HG03045 (cell line): ENCODE measurements around the gene CD7.

Source experiments
- ATAC-seq: cut with Tn5 transposase; IDR thresholded peaks from one replicate; pipeline ENCODE4 v1.9.1; 2021; ENCODE audit warnings: mild to moderate bottlenecking, moderate library complexity; ENCODE audit not compliant: unreplicated experiment

The CD7 gene

DNA sequence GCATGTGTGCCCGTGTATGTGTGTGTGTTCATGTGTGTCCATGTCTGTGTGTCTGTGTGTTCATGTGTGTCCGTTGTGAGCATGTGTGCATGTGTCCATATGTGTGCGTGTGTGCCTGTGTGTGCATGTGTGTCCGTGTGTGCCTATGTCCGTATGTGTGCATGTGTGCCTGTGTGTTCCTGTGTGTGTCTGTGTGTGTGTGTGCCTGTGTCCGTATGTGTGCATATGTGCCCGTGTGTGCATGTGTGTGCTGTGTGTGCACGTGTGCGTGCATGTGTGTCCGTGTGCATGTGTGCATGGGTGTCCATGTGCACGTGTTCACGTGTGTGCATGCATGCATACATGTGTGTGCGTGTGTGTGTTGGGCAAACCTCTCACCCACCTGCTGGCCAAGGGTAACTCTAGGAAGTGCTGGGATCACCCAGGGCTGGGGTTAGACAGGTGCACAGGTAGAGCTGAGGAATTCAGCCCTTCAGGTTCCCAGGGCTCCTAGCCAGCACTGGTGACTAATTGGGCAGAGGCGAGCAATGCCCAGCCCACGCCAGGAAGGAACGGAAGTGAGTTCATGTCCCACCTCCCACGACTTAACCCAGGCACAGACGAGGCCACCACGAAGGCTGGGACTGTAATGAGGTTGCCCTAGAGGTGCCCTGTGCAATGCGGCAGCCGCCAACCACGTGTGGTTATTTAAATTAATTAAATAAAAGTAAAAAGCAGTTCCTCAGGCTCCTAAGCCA lies 35.7 kb downstream of the CD7 start:
- no peak for ATAC-seq

DNA sequence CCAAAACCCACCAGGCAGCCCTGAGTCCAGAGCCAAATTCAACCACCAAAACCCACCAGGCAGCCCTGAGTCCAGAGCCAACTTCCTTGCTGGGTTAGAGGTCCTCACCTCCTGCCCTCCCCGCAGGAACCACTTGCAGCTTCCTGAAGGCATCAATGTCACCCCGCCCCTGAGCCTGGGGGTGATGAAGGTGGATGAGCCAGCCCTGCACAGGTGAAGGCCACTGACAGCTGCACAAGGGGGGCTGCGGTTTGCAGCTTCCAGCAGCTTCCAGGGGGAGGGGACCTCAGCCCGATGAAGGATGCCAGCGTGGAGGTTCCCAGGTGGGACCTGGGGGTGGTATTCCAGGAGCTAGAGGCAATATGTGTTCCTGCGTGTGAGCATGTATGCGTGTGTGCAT lies 36.3 kb downstream of the CD7 start:
- no peak for ATAC-seq

DNA sequence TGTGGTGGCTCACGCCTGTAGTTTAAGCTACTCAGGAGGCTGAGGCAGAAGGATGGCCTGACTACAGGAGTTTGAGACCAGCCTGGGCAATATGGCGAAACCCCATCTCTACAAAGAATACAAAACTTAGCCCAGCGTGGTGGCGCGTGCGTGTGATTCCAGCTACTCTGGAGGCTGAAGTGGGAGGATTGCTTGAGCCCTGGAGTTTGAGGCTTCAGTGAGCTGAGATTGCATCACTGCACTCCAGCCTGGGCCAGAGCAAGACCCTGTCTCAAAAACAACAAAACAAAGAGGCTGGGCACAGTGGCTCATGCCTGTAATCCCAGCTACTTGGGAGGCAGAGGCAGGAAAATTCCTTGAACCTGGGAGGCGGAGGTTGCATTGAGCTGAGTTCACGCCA lies 36.9 kb downstream of the CD7 start:
- ATAC-seq = no peak

DNA sequence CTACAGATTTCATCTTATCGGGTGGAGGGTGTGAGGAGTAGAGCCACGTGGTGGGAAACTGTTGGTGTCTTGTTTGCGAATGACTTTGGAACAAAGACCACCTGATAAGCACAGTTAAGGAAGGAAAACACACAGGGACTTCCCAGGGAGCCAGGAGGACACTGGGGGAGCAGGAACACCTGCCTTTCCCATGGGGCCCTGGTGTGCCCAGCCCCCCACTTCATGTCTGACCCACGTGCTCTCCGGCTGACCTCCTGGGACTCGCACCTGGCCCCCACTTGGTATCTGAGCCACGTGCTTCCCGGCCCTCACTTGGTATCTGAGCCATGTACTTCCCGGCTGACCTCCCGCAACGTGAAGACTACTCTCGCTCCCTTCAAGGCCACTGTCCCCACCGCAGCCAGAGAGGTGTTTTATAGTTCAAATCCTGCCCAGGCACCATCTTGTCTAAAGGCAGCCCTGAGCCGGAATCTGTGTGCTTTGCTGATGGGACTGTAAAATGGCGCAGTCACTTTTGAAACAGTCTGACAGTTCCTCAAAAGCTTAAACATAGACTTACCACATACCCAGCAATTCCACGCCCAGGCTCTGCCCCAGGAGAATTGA lies 38.5 kb downstream of the CD7 start:
- ATAC-seq = no peak

DNA sequence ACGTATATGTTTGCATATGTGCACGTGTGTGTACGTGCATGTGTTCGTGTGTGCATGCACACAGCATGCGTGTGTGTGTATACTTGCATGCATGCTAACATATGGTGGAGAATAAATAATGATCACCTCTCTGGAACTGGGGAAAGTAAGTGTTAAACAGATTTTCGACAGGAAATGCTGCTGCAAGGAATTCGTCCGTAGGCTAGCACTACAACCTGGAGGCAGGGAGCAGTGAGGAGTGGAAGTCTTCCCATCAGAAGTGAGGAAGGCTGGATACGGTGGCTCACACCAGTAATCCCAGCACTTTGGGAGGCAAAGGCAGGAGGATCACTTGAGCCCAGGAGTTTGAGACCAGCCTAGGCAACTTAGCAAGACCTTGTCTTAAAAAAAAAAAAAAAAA lies 39.1 kb downstream of the CD7 start:
- ATAC-seq = no peak

DNA sequence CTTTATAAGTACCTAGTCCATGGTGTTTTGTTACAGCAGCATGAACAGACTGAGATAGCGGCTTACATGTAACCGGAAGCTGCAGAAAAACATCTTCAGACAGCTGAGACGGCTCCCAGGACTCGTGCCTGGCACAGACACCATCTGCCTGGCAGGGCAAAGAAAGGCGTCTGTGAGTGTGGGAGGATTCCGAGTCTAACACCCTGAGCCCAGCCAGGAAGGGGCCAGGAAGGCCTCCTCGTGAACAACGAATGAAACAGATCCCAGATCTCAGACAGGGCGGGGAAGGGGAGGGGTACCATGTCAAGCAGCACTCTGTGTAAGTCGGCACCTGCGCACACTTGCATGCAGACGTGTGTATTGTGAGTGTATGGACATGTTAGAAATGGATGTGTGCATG lies 39.6 kb downstream of the CD7 start:
- no peak for ATAC-seq

DNA sequence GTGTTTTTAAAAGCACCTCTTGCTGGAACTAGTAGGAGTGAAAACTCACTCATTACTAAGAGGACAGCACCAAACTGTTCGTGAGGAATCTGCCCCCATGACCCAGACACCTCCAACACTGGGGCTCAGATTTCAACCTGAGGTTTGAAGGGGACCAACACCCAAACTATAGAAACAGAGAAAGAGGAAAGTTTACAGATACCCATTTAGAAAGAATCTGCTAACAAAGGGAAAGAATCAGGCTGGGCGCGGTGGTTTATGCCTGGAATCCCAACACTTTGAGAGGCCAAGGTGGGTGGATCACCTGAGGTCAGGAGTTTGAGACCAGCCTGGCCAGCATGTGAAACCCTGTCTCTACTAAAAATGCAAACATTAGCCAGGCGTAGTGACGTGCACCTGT lies 40.5 kb downstream of the CD7 start:
- ATAC-seq = no peak

DNA sequence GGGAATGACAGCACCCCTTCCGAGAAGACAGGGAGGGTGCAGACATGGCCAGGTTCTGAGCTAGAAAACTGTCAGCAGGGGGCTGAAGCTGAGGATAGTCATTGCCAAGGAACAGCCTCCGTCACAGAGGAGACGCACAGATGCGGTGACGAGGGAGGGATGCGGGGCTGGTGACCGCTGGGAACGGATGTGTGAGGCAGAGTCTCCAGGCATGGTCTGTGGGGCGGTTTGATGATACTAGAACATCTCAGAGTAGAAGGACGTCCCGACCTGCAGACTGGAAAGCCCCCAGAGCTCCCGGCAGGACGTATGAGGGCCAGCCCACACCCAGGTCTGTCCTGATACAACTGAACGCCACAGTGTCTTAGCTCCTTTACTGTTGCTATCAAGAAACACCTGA lies 42.1 kb downstream of the CD7 start:
- ATAC-seq = no peak

DNA sequence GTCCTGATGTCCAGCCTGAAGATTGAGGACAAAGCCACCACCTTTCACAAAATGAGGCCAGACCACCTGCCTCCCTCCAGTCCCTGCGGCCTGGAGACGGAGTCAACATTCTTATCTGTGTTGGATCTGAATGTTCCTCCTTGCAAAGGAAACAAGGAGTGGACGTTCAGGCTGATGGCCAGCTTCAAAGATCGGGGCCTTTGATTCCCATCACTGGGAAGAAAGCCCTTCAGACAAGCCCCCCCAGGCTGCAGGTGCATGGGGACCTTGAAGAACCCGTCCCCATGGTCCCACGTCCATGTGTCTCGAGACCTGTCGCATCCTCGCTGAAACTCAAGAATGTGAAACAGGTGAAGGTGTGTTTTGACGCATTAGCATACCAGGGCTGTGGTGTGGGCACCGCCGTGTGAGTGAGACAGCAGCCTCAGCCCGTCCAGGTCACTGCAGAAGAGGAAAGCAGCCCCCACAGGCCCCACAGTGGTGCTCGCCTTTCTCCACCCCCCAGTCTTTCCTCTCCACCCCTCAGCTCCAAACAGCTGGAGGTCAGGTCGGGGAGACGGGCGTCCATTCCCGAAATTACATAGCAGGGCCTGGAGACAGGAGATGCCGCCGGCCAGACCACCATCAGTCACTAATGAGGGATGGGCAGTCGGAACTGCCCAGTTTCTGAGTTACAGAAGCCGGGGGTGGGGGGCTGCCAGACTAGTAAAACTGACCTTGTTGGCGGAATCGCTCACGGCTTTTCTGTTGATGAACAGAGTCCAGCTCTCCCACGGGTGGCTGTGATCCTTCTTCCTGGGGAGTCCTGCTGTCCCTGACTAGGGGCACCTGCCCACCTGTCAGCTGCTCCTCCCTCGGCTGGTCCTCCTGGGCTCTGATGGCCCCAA lies 43.0 kb downstream of the CD7 start:
- ATAC-seq = no peak

DNA sequence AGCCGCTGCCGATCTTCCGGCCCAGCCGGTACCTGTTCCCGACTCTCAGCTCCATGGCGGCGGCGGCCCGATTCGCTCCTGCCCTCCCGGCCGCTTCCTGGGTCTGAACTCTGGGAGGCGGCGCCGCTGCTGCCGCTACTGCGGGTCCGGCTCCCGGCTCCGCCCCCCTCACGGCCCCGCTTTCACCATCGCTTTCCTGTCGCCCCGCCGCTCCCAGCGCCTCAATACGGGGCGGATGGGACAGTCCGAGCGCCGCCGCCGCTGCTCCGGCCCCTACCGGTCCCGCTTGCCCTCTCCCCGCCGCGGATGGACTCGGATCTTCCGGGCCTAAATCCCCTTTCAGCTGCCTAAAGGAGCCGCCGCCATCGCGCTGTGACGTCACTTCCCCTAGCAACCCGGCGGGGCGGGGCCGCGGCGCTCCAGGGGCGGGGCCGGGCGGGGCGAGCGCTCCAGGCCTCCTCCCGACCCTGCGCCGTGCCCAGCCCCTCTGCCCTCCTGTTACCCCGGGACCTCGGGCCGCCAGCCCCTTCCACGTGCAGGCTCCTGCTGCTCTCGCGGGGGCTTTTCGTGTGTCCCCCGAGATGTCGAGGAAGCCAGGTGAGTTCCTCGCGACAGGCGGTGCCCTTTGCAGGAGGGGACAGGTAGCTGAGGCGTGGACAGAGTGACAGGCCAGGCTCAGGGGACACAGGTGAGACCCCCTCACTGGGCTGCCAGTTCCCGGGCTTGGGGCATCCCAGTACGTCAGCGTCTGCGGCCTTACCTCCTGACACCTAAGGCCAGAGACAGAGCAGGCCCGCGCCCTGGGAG lies 43.9 kb downstream of the CD7 start, which contains the start of gene CSNK1D:
Gene CSNK1D (minus strand): TSS at position 374 of the 807 bp plus-strand sequence. CDS start 319 bp downstream, at position 55.
- peak; percentile 66 for ATAC-seq

DNA sequence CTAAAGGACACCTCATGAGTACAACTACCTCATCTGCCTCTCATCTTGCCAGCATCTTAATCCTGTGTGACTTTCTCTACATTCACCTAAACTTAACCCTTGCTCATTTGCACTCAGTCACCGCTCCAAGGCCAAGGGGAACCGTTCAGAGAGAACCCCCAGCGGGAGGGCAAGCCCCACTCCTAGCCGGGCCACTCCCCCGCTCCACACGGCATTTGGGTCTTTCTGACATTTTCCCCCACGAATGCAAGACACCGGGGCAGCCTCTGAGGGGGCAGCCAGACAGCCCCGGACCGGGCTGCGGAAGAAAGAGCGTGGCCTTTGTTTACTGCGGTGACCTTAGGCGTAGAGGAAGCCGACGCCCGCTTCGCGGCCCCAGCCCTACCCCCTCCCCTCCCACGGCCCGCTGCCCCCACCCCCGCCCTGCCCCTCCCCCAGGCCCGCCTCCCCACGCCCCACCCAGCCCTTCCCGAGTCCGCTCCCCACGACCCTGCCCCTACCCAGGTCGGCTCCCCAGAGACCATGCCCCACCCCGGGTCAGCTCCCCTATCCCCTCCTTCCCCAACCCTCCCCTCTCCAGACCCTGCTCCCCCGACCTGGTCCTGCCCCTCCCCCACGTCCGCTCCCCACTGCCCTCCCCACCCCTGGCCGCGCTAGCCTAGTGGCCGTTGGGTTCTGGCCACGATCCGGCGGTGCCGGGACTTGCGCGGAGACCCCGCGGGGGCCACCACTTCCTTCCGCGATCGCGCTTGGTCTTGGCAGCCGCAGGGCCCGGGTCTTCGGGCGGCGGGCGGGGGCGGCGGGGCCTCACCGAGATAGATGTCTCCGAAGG lies 44.7 kb downstream of the CD7 start:
- ATAC-seq = no peak

DNA sequence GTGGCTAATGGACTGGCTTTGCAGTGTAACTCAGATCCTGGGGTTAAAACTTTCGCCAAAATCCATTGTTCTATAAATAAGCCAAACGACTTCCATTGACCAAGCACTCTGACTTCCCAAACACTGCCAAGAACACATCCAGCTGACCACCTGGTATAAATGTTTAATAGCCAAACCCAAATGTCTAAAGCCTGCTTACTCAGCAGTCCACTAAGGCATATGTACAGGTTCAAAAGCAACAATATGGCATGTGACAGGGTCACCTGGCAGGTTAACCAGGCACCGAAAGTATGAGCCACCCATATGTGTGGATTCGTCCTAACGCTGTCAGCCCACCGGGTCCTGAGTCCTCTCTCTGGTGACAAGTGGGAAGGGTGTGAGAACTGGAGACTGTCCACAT lies 46.0 kb downstream of the CD7 start:
- ATAC-seq = no peak

DNA sequence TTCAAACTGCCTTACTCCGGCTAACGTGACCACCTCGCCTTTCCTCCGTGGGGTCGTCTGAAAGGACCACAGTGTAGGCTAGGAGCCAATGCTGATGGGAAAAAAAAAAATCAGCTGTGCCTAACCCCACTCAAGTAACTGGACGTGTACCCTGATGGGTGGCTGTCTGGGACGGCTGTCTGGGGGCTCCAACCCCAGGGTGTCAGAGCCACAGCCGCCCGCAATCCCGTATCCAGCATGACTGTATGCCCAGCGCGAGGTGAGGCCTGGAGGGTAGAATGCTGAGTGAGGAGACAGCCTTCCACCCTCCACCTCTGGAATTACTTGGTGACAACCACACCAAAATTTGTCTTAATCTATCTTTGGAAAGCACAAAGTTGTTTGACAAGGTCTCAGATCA lies 46.8 kb downstream of the CD7 start:
- ATAC-seq = no peak

DNA sequence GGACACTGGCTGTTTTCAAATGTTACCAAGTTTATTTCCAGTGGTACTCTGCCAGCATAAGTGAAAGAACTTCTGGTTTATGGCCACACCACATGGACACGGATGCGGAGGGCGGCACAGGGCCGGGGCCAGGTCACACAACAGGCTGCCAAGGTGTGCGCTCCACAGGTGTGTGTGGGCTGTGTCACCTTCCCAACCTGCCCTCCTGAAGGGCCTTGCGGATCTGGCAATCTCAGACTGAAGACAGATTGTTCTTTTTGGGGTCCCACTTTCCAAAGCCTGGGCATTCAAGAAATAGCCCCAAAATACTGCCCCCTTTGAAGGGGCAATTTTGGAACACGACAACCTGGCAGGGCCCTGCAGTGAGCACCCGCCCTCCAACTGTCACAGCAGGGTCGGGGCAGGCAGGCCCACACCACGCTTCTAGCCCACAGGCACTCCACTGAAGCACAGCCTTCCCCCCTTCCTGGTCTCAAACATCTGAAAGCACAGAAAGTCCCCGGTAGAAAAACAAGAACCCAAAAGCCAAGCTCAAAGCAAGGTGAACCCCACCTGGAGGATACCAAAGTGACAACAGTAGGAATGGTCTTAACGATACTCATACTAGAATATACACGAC lies 47.4 kb downstream of the CD7 start:
- ATAC-seq = no peak

DNA sequence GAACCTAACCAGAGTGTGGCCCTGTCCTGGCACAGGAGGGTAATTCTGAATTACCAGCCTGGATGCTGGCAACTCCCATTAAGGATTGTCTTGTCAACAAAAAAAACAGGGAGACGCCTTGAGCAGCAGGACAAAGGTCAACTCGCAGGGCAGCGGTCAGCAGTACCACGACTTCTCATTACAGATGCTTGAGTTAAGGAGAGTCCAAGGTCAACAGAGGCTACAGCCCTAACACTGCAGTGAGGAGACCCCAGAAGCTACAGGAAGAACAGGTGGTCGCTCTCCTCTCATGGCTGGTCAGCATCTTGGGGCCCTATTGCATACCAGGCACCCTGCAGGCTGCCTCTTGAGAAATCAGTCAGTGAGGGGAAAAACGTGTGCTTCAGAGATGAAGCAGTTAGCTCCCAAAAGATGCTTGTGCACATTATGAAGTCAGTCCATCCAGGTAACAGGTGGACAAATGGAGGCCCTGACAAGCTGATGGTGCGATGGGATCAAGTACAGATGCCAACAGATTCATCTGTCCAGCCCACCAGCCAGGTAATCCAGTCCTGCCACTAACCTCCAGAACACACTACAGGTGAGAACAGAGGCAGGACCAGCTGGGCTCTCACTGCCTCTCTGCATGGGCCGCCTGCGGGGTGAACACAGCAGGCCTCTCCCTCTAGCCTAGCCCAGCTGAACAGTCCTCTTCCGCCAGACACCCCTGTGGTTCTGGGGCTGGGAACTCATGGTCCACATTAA lies 48.1 kb downstream of the CD7 start:
- no peak for ATAC-seq

DNA sequence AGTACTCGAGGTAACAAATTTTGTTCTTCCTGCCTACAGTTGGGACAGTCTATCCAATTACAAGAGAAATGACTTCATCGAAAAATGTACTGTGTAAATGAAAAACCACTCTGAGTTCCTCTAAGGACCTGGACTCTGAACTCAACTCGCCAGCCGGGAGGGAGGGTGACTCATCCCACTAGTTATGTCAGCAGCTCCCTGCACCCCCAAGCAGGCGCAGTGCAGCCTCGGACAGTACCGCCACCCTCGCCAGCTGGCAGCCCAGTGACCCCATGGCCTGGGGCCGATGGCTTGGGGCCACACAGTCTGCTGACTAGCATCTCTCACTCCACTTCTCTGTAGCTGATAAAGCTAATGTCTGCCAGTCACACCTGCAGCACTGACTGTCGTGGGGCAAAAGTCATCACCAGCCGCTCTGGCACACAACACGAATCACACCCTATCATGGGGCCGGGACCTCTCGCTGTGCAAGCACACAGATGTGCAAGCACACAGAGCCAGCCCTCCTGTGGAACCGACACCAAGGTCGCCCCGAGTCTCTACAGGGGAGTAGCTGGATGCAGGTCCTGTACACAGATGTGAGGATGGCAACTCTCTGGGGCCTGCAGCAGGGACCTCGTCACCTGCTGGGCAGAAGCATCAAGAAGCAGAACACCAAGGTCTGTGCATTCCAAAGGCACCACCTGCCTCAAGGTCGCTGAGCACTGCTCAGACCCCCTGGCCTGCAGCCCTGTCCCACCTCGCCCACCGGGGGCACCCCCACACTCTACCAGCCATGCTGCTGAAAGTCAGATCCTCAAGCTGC lies 49.6 kb downstream of the CD7 start:
- ATAC-seq = no peak

DNA sequence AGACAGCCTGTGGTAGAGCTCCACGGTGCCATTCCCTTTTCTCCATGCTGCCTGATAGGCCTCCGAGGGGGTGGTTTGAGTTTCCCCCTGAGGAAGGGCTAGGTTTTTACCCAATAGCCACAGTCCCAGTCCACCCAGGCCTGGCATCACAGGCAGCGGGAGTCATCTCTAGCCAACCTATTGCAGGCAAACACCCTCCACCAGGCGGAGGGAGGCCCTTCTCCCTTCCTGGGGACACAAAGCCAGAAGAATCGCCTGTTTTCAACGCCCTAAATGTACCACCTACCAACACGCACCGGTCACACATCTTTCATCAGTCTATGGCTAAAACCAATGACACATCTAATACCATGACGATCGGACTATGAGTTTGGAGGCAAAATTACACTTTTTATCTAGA lies 51.3 kb downstream of the CD7 start:
- no peak for ATAC-seq
